Uterus (tissue), 4 donors: ENCODE measurements around the gene DMRTB1. TPM values are rescaled to one million over a fixed set of nuclear protein-coding genes. Genes with fewer than 3 reads are reported as not detected.

Source experiments
- DNase-seq, 2 donors: peaks; one replicate each; pipeline ENCODE4 v3.0.0-alpha.2; 2019 to 2020
- H3K27ac ChIP-seq, 2 donors: fragments of 200-600 bp; sonication (generic); 1 replicate in 1 of 2; 2 replicates in 1 of 2; pipeline ENCODE4 v1.5.1; 2016 to 2018
- H3K27me3 ChIP-seq, 2 donors: fragments of 200-600 bp; sonication (generic); one replicate each; pipeline ENCODE4 v1.5.1; 2018 to 2019; ENCODE audit warnings: control low read depth in 1 of 2
- H3K36me3 ChIP-seq, 2 donors: fragments of 200-600 bp; sonication (generic); one replicate each; pipeline ENCODE4 v1.5.1; 2019; ENCODE audit warnings: control low read depth in 1 of 2
- H3K4me1 ChIP-seq, 2 donors: fragments of 200-600 bp; sonication (generic); one replicate each; pipeline ENCODE4 v1.5.1; 2018 to 2019; ENCODE audit warnings: control low read depth in 1 of 2
- H3K4me3 ChIP-seq, 2 donors: fragments of 200-600 bp; sonication (generic); 1 replicate in 1 of 2; 2 replicates in 1 of 2; pipeline ENCODE4 v1.5.1; 2018 to 2019; ENCODE audit warnings: mild to moderate bottlenecking in 1 of 2
- H3K9me3 ChIP-seq, 2 donors: fragments of 200-600 bp; sonication (generic); one replicate each; pipeline ENCODE4 v1.5.1; 2019; ENCODE audit warnings: control low read depth in 1 of 2
- CTCF ChIP-seq, 4 experiments: fragments of 200-600 bp in 2 of 4; fragments of 450-650 bp in 2 of 4; sonication (generic) in 2 of 4; IDR thresholded peaks; one replicate each; pipeline ENCODE4 v1.5.1; 2016 to 2019; ENCODE audit warnings: antibody characterized with exemption in 4 of 4, mild to moderate bottlenecking in 2 of 4, moderate library complexity in 1 of 4
- POLR2A ChIP-seq, 2 donors: fragments of 450-650 bp; IDR thresholded peaks; one replicate each; pipeline ENCODE4 v1.6.1; 2016; ENCODE audit warnings: antibody characterized with exemption in 2 of 2, mild to moderate bottlenecking in 1 of 2, moderate library complexity in 1 of 2
- intact Hi-C: fragments of 100-400 bp; cut with DNase I; formaldehyde crosslinking; loops from one replicate; pipeline ENCODE4 v1.15.1; 2023; ENCODE audit warnings: low total_unique reads
- total RNA-seq, 4 donors: library from RNA; depleted of rRNA in 3 of 4; stranded (reverse); fragments of >200 nt in 3 of 4; gene quantifications; one replicate each; pipeline versions ENCODE4 v1.1.0 to v1.2.4, GENCODE V29; 2014 to 2023
- donor health status: DM: yes; HTN: yes; CAD: no.

Gene DMRTB1
- total RNA-seq, 4 donors from 2014 or later = not detected

GRCh38 chr1:53506355-53507050 is 47.3 kb downstream of the DMRTB1 start:
- no peak overlapping the region for H3K4me3 ChIP-seq
- TF ChIP-seq POLR2A (IDR thresholded peaks at IDR 0.05) = no peak
- TF ChIP-seq CTCF (IDR thresholded peaks at IDR 0.05) = no peak
- intact Hi-C loops = no loop called here

GRCh38 chr1:53507116-53507820 is 48.1 kb downstream of the DMRTB1 start:
- no peak for TF ChIP-seq POLR2A (IDR thresholded peaks at IDR 0.05)
- TF ChIP-seq CTCF (IDR thresholded peaks at IDR 0.05) = no peak
- DNase-seq = no peak

More at GRCh38 chr1:53506355-53507050, 47.3 kb downstream of the DMRTB1 start:
- no peak for DNase-seq
- H3K4me1 ChIP-seq = peaks cover 0 to 1% of the 10 kb centered on the region in 2 donors
- H3K27ac ChIP-seq = no peak overlapping the region
- H3K9me3 ChIP-seq = no peaks in the 10 kb centered on the region
- H3K36me3 ChIP-seq = no peaks in the 10 kb centered on the region
- H3K27me3 ChIP-seq = no peaks in the 10 kb centered on the region

GRCh38 chr1:53508056-53508990 is 49.1 kb downstream of the DMRTB1 start:
- intact Hi-C loops = no loop called here
- no peaks in the 10 kb centered on the region for H3K9me3 ChIP-seq
- no peaks in the 10 kb centered on the region for H3K27me3 ChIP-seq
- no peak for DNase-seq
- H3K36me3 ChIP-seq = no peaks in the 10 kb centered on the region
- peak overlapping the region in 1 of 2 donors; percentile 22 for H3K27ac ChIP-seq
- peaks cover 5 to 7% of the 10 kb centered on the region in 2 donors for H3K4me1 ChIP-seq
- TF ChIP-seq POLR2A (IDR thresholded peaks at IDR 0.05) = no peak
- no peak overlapping the region for H3K4me3 ChIP-seq

More at GRCh38 chr1:53507116-53507820, 48.1 kb downstream of the DMRTB1 start:
- Histone ChIP-seq H3K9me3 (no peaks in the 10 kb centered on the region), H3K36me3 (no peaks in the 10 kb centered on the region), H3K27me3 (no peaks in the 10 kb centered on the region), H3K27ac (no peak overlapping the region), H3K4me1 (peaks cover 0 to 7% of the 10 kb centered on the region in 2 donors), H3K4me3 (no peak overlapping the region)
- intact Hi-C loops = no loop called here

GRCh38 chr1:53508991-53509666 is 49.9 kb downstream of the DMRTB1 start:
- DNase-seq = peak; percentile 70 to 85
- intact Hi-C loops = no loop called here
- TF ChIP-seq CTCF (IDR thresholded peaks at IDR 0.05) (no peak), POLR2A (IDR thresholded peaks at IDR 0.05) (peak in 1 of 2 donors; percentile 63)
- H3K36me3 ChIP-seq = no peaks in the 10 kb centered on the region
- peaks cover 5 to 7% of the 10 kb centered on the region in 2 donors for H3K4me1 ChIP-seq
- peak overlapping the region; percentile 88 to 92 for H3K27ac ChIP-seq
- H3K9me3 ChIP-seq = no peaks in the 10 kb centered on the region
- H3K4me3 ChIP-seq = no peak overlapping the region
- no peaks in the 10 kb centered on the region for H3K27me3 ChIP-seq

GRCh38 chr1:53509775-53510174 is 50.6 kb downstream of the DMRTB1 start:
- Histone ChIP-seq H3K9me3 (no peaks in the 10 kb centered on the region), H3K36me3 (no peaks in the 10 kb centered on the region), H3K27ac (peak overlapping the region; percentile 88 to 92), H3K27me3 (no peaks in the 10 kb centered on the region), H3K4me3 (no peak overlapping the region), H3K4me1 (peaks cover 5 to 7% of the 10 kb centered on the region in 2 donors)
- intact Hi-C loops = no loop called here
- no peak for TF ChIP-seq POLR2A (IDR thresholded peaks at IDR 0.05)
- no peak for TF ChIP-seq CTCF (IDR thresholded peaks at IDR 0.05)
- DNase-seq = no peak
